NCI-H748 (cell line): ENCODE measurements around the gene ZNF354B.
"Not testable (repeated sequence)": the region's sequence is repeated elsewhere in the genome, so short reads cannot be mapped to it uniquely, and the experiment has no call there.

Experiments
- DNase-seq: peaks from one replicate; lab custom pipeline; 2025; ENCODE audit not compliant: unreplicated experiment; lab: John Stamatoyannopoulos, UW

Gene ZNF354B

GRCh38 chr5:178859625-178860521 is at the start of gene ZNF354B:
Gene ZNF354B, plus strand, starts transcription at chr5:178859953. Its CDS starts 1,095 bp downstream, at chr5:178861048.
- peak; percentile 96 for DNase-seq

- DNase-seq = no peak
Observed at GRCh38 chr5:178817506-178817905, 42.2 kb upstream of the ZNF354B start.

- DNase-seq = no peak
Observed at GRCh38 chr5:178818094-178818493, 41.7 kb upstream of the ZNF354B start.

- no peak for DNase-seq
Observed at GRCh38 chr5:178820001-178820400, 39.8 kb upstream of the ZNF354B start.

- no peak for DNase-seq
Observed at GRCh38 chr5:178825444-178825843, 34.3 kb upstream of the ZNF354B start.

GRCh38 chr5:178826216-178826615 is 33.5 kb upstream of the ZNF354B start:
- DNase-seq = no peak

- no peak for DNase-seq
Observed at GRCh38 chr5:178827636-178828035, 32.1 kb upstream of the ZNF354B start.

- DNase-seq = no peak
Observed at GRCh38 chr5:178831049-178831448, 28.7 kb upstream of the ZNF354B start.

- DNase-seq = no peak
Observed at GRCh38 chr5:178832618-178833201, 27.0 kb upstream of the ZNF354B start.

GRCh38 chr5:178836628-178837027 is 23.1 kb upstream of the ZNF354B start:
- DNase-seq = no peak

GRCh38 chr5:178838695-178839318 is 20.9 kb upstream of the ZNF354B start:
- not testable (repeated sequence) for DNase-seq

GRCh38 chr5:178839319-178839704 is 20.4 kb upstream of the ZNF354B start:
- DNase-seq = peak; percentile 50

- DNase-seq = not testable (repeated sequence)
Observed at GRCh38 chr5:178840399-178840798, 19.4 kb upstream of the ZNF354B start.

- no peak for DNase-seq
Observed at GRCh38 chr5:178849316-178849715, 10.4 kb upstream of the ZNF354B start.

GRCh38 chr5:178851951-178852350 is 7.8 kb upstream of the ZNF354B start:
- no peak for DNase-seq

- DNase-seq = no peak
Observed at GRCh38 chr5:178854284-178854683, 5.5 kb upstream of the ZNF354B start.

- not testable (repeated sequence) for DNase-seq
Observed at GRCh38 chr5:178860615-178861014, 862 bp downstream of the ZNF354B start.

- no peak for DNase-seq
Observed at GRCh38 chr5:178861627-178862026, 1.9 kb downstream of the ZNF354B start.

GRCh38 chr5:178866946-178867345 is 7.2 kb downstream of the ZNF354B start:
- no peak for DNase-seq

GRCh38 chr5:178869577-178869976 is 9.8 kb downstream of the ZNF354B start:
- no peak for DNase-seq

GRCh38 chr5:178870411-178870810 is 10.7 kb downstream of the ZNF354B start:
- no peak for DNase-seq

- no peak for DNase-seq
Observed at GRCh38 chr5:178872302-178872701, 12.5 kb downstream of the ZNF354B start.
